Dermis blood vessel endothelial cell (primary cell): ENCODE measurements around the gene AK9. TPM values are rescaled to one million over a fixed set of nuclear protein-coding genes. Genes with fewer than 3 reads are reported as not detected.
"Not testable (repeated sequence)": the region's sequence is repeated elsewhere in the genome, so short reads cannot be mapped to it uniquely, and the experiment has no call there.

ENCODE experiments used
- DNase-seq: peaks from one replicate; pipeline ENCODE4 v3.0.0; 2010
- total RNA-seq: library from RNA; depleted of rRNA; stranded (reverse); fragments of >200 nt; gene quantifications from 2 replicates; pipeline ENCODE4 v1.2.3, GENCODE V29; 2014

AK9 gene
- total RNA-seq, 1 donor from 2014 or later = 13.1 TPM

DNA sequence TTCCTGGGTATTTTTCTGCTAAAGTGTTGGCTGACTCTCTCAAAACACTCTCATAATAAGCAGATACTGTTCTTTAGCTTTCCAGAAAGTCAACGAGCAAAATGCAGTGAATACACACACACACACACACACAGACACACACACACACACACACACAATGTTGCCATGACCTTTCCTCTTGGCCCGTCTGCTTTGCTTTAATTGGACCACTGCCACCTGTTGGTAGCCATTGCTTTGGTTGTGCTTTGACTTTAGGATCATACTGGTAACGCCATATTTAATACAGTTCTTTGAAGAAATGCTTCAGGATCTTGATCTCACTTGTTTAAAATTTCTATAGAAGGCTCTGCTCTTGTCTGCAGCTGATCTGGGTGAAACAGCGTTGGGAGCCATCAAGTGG lies 4.5 kb upstream of the AK9 start:
- DNase-seq = peak; percentile 51

DNA sequence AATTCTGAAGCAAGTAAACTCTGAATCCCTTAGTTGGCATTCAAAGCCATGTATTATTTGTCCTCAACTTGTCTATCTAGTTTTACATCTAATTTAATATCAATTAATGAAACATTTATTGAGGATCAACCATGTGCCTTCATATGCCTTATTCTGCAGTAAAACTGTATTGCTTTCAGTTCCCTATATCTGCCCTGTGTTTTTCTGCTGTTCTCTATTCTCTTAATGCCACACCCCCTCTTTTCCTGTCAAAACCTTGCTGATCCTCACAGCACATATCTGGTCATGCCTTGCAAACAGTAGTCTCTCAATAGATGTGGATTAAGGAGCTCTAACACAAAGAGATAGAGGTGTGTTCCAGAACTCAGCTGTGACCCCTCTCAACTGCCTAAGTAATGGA lies 2.1 kb upstream of the AK9 start:
- no peak for DNase-seq

DNA sequence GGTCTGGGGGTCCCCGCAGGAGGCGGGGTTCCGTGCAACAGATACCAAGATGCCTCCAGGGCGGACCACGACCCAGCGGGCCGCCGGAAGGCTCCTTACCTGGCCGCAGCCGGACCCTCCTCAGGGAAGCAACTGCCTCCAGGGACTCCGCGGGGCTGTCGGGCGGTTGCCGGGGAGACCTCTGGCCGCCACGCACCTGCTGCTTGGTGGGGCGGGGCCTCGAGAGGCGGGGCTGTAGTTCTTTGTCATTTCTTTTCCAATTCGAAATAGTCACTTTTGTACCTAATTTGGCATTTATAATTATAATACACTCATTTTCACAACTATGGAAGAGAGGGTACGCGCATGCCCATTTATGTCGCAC lies 647 bp downstream of the AK9 start:
- peak; percentile 49 for DNase-seq

DNA sequence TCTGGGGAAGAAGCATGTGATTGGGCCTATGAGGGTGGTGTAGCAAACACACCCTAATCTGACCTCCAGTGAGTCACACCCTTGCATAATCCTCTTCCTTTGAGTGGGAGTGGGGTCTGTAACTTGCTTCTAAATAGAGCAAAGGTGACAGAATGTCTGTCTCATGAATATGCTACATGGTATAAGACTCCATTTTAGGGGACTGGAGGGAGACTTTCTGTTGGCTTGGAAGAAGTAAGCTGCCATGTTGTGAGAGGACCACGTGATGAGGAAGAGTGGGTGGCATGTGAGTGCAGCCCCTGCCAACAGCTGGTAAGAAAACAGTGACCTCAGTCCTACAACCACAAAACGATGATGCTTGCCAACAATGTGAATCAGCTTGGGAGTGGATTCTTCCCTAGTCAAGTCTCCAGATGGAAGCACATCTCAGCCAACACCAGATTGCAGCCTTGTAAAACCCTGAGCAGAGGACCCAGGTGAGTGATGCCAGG lies 3.7 kb downstream of the AK9 start:
- peak; percentile 46 for DNase-seq

DNA sequence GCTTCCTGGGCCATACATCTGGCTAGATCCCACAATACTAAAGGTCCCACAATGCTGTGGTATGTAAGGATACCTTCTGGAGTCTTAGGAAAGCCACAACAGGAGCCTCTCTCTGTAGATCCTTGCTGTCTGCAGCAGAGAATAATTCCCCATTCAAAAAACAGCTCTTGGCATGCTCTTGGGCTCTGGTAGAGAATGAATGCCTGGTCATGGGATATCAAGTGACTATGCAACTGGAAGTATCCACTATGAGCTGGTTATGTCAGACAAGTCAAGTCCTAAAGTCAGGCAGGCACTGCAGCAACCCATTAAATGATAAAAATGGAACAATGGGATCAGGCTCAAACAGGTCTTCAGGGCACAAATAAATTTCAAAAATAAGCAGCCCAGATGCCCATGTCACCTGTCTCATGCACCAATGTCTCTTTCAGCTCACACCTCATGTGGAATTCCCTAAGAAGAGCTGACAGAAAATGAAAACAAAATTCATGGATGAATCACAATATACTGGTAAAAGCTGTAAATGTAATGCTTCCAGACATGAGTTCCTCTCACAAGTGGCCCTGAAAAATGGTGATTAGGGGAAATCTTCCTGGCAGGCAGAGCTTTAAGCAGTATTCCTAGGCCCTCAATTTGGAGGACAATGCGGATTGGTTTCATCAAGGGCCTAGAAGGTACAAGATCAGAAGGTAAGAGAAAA lies 4.3 kb downstream of the AK9 start:
- DNase-seq = no peak

DNA sequence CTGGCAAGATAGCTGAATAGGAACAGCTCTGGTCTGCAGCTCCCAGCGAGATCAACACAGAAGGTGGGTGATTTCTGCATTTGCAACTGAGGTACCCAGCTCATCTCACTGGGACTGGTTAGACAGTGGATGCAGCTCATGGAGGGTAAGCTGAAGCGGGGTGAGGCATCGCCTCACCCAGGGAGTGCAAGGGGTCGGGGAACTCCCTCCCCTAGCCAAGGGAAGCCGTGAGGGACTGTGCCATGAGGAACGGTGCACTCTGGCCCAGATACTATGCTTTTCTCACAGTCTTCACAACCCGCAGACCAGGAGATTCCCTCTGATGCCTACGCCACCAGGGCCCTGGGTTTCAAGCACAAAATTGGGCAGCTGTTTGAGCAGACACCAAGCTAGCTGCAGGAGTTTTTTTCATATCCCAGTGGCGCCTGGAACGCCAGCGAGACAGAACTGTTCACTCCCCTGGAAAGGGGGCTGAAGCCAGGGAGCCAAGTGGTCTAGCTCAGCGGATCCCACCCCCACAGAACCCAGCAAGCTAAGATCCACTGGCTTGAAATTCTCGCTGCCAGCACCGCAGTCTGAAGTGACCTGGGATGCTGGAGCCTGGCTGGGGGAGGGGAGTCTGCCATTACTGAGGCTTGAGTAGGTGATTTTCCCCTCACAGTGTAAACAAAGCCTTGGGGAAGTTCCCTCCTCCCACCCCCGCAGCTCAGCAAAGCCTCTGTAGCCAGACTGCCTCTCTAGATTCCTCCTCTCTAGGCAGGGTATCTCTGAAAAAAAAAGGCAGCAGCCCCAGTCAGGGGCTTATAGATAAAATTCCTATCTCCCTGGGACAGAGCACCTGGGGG lies 12.1 kb downstream of the AK9 start:
- not testable (repeated sequence) for DNase-seq

DNA sequence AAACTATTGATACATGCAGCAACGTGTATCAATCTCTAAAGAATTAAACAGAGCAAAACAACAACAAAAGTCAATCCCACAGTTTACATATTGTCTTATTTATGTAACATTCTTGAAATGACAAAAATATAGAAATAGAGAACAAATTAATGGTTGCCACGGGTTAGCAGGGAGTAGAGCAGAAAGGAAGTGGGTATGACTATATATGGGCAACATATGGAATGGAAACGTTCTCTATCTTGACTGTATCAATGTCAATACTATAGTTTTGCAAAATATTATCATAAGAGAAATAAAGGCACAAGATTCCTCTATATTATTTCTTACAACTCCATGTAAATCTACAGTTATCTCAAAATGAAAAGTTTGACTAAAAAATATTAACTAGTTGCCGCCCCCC lies 12.8 kb downstream of the AK9 start:
- DNase-seq = no peak

DNA sequence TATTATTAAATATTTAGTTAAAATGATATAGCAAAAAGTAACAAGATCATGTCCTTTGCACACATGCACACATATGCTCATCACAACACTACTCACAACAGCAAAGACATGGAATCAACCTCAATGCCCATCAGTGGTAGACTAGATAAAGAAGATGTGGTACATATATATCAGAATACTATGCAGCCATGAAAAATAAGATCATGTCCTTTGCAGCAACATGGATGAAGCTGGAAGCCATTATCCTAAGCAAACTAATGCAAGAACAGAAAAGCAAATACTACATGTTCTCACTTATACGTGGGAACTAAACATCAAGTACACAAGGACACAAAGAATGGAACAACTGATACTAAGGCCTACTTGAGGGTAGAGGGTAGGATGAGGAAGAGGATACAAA lies 14.3 kb downstream of the AK9 start:
- no peak for DNase-seq

DNA sequence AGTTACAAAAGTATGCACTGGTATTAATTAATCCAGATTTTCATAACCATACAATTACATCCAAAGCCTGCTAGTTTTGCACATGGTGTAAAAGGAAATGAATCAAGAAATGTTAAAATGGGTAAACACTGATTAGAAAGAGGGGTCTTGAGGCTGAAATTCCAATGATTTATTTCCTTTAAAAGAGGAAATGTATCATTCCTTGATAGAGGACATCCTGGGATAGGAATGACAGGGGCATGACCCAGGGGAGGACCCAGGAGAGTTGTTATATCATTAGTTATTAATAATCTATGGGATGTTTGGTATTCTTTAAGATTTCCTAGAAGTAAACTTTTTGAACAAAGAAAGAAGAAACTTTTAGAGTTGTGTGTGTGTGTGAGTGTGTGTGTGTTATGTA lies 18.2 kb downstream of the AK9 start:
- DNase-seq = peak; percentile 70

DNA sequence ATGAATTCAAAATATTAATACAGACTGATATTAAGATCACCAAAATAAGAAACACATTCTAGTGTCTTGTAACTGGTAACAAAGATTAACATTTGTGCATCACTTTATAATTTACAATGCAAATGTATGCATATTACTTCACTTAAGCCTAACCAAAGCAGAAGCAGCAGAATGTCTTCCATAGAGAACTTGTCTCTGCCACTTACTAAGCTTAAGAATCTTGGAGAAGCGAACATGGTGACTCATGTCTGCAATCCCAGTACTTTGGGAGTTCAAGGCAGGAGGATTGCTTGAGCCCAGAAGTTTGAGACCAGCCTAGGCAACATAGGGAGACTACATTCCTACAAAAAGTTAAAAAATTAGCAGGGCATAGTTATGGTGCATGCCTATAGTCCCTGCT lies 18.8 kb downstream of the AK9 start:
- DNase-seq = peak; percentile 22

DNA sequence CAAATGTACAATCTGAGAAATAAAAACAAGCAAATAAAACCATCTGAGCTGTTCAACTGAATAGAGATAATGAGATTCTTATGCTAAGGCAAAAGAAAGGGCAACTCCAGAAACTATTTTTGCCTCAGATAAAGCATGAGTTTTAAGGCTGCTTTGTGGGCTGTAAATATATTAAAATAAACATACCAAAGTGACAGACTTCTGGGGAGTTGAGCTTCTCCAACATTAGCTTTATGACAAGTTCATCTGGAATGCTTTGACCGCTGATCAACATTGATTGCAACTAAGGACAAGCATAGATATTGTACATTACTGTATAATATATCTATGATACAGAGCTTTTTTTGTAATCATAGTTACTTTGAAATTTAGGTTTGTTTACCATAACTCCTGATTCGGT lies 19.3 kb downstream of the AK9 start:
- no peak for DNase-seq

DNA sequence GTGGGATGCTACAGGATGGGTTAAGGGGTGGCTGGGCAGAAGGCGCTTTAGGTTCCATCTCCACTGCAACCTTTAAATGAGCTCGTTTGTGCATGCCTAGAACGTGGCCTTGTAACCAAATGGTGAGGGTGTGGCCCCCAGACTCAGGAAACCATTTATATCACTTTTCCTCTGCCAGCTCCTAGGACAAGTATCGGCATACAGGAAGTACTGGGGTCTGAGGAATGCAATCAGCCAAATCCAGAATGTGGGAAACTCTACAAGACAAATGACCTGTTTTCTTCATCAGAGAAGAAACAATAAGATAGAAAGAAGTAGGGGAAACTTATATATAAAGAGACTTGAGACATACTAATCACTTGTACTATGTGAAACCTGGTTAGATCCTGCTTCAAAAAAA lies 21.2 kb downstream of the AK9 start:
- DNase-seq = peak; percentile 56

DNA sequence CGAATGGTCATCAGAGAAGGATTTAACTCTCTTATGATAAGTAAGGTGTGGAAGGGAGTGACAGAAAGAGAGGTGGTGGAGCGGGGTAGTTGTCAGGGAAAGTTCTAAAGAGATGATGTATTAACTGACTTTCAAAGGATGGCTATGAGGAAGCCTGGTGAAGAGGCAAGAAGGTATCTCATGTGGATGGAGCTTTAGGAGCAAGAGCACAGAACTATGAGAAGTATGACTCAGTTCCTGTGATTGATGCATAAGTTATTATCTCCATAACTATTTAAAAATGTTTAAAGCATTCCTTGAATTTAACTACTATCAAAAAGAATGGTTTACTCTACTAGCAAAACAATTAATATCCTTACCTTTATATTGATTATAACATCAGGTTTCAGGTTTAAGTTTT lies 28.8 kb downstream of the AK9 start:
- DNase-seq = peak; percentile 45

DNA sequence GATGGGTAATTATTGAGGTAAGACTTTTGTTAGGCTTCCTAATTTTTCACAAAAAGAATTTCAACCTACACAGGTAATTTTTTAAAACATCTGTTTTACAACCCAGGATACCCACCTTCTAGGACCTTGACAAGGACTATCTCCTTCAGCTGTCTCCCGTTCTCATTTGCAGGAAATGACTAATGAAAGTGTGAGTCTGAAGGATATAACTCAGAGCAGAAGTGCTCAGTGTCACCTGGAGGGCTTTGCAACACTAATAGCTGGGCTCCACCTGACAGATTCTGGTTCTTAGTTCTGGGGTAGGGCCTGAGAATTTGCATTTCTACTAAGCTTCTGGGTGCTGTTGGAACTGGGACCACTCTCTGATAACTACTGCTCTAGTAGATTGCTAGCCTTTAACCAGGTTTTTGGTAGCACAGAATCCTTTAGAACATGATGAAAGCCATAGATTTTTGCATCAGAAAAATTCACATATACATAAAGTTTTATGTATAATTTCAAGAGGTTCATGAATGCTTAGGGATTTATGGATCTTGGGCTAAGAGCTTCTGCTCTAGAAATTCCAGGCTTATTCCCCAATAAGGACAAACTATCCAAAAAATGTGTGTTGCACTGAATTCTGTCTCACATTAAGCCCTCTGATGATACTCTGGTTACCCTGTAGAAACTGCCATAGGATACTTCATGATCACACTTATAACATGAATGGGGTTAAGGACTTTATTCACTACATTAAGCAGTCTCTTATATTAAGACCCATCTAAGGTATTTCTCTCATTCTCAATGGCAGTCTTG lies 30.3 kb downstream of the AK9 start:
- DNase-seq = peak; percentile 7

DNA sequence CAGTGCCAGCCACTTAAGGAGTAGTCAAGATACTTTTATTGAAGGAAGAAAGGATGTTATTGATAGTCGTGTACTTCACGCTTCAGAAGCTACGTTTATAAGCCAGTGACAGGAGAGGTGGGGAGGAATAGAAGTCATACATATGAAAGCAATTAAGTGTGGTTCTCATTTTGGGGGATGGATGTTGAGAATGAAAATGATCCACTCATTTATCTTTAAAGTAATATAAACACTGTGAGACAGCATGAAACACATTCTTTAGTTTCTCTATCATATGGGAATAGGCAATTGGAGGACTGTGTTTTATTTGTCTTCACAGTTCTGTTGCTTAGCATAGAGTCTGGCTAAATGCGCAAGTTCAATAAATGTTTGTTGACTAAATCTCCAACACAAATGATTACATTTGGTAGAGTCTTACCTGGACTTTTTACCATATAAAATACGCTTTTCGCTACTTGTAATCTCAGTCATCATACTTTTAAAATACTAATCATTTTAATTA lies 35.2 kb downstream of the AK9 start:
- no peak for DNase-seq

DNA sequence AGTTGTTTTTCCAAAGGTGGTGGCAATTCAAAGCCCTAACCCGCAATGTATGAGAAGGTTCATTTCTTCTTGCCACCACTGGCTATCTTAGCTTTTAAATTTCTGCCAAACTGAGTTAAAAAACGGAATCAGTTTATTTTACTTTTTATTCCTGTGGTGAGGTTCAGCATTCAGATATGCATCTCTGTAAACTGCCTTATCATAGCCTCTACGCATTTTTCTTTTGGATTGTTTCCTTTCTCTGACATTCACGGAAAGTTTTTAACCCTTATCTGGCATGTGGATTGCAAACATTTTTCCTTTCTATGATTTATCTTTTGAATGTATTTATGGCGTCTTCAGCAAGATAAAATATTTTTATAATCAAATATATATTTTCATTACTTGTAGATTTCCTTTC lies 37.7 kb downstream of the AK9 start:
- DNase-seq = no peak

DNA sequence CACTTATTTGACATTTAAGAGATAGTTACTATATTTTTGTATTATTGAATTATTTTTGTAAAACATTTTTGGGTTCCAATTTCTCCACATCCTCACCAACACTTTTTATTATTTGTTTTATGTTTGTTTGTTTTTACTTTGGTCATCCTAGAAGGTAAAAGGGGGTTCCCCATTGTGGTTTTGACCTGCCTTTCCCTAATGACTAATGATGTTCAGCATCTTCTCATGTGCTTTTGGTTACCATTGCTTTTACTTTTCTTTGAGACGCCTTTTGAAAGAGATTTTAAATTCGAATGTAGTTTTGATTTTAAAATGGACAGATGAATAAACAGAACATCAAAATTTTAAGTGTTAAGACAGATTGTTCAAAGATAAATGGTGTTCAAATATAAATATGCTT lies 46.9 kb downstream of the AK9 start:
- no peak for DNase-seq

DNA sequence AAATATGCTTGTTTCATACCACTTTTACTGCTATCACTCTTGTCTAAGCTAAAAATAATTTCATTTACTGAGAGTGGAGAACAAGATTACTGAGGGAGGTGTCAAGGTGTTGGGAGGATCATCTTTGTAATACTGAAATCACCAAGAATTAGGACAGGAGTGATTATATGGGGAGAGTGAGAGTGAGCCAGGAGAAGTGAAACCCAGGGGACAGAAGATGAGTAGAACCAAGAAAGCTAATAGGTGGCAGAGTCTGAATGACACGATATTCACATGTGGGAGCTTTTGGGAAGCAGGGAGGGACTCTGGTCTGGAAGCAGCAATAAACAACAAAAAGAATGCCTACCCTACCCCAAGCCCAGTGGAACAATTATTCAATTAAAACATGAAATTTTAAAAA lies 58.6 kb downstream of the AK9 start:
- DNase-seq = no peak

DNA sequence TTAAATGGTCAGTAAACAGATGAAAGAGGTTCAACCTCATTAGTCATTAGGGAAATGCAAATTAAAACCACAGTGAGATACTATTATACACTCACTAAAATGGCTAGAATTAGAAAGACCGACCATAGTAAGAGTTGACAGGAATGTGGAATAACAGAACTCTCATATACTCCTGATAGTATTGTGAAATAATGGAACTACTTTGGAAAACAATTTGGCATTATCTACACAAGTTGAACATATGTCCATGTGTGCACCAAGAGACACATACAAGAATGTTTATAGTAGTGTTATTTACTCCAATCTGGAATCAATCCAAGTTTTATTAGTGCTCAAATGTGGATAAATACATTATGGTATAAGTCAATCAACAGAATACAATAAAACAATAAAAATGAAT lies 59.6 kb downstream of the AK9 start:
- DNase-seq = no peak

DNA sequence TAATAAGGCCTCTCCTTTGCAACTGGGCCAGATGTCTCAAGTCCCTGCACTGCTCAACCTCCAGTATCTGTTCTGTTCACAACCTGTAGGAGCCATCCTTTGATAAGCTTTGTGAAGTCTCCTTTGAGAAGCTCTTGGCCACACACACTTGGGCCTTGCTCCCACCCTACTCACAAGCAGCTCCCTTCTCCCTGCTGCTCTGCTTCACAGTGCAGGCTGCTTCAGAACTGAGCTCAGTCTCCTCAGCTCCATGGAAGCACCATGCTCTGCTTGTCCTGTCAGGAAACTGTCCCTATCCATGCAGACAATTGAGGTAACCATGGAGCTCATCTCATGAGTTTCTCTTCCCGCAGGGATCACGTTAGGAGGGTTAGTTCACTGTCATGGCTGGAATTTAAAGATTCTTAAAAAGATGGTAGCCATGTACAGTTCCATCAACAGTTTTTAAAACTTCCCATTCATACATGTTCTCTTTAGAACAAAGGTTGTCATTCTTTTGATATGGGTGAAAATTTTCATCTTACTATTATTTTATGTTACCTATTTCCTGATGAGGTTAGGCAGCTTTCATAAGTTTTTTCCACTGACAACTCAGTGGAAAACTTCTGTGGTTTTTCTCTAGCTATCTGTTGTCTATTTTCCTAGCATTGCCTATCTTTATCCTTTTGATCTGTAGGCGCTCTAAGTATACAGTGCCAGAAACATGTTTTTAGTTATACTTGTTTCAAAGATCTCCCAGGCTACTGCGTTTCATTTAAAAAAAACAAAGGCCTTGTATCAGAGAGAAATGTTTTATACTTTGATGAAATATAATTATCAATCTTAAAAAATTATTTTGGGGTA lies 62.6 kb downstream of the AK9 start:
- DNase-seq = no peak

DNA sequence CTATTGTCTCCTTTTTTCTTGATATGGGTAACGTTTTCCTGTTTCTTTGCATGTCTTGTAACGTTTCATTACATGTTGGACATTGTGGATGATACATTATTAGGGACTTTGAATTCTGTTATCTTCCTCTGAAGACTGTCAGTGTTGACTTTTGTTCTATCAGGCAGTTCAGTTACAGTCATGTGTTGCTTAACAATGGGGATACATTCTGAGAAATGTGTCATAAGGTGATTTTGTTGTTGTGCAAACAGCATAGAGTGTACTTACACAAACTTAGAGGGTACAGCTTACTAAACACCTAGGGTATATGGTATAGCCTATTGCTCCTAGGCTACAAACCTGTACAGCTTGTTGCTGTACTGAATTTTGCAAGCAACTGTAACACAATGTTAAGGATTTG lies 64.7 kb downstream of the AK9 start:
- no peak for DNase-seq

DNA sequence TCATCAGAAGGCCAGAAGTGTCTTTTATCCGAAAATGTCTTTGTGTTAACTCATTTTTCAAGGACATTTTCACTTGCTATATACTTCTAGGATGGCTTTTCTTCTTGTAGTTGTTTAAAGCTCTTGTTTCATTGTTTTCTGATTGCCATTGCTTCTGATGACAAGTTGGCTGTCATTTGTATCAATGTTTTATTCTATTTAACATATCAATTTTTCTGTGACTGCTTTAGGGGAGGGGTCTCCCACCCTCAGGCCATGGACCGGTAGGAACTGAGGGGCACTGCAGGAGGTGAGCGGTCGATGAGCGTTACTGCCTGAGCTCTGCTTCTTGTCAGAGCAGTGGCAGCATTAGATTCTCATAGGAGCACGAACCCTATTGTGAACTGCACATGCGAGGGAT lies 65.8 kb downstream of the AK9 start:
- DNase-seq = no peak
